LNCaP clone FGC (cell line): ENCODE measurements around the gene GMNN.
"Not testable (repeated sequence)": the region's sequence is repeated elsewhere in the genome, so short reads cannot be mapped to it uniquely, and the experiment has no call there.

Source experiments
- DNase-seq: peaks from one replicate; pipeline ENCODE4 v3.0.0-alpha.2; 2011; ENCODE audit warnings: low read depth
- H3K4me3 ChIP-seq: 2 replicates; pipeline ENCODE4 v1.5.1; 2011; ENCODE audit warnings: mild to moderate bottlenecking, low read depth, low read length, control low read depth
- CTCF ChIP-seq: IDR thresholded peaks from 2 replicates; pipeline ENCODE4 v1.5.1; 2012; ENCODE audit warnings: mild to moderate bottlenecking; ENCODE audit not compliant: control insufficient read depth, insufficient read depth; ENCODE audit errors: extremely low read depth

The GMNN gene

DNA sequence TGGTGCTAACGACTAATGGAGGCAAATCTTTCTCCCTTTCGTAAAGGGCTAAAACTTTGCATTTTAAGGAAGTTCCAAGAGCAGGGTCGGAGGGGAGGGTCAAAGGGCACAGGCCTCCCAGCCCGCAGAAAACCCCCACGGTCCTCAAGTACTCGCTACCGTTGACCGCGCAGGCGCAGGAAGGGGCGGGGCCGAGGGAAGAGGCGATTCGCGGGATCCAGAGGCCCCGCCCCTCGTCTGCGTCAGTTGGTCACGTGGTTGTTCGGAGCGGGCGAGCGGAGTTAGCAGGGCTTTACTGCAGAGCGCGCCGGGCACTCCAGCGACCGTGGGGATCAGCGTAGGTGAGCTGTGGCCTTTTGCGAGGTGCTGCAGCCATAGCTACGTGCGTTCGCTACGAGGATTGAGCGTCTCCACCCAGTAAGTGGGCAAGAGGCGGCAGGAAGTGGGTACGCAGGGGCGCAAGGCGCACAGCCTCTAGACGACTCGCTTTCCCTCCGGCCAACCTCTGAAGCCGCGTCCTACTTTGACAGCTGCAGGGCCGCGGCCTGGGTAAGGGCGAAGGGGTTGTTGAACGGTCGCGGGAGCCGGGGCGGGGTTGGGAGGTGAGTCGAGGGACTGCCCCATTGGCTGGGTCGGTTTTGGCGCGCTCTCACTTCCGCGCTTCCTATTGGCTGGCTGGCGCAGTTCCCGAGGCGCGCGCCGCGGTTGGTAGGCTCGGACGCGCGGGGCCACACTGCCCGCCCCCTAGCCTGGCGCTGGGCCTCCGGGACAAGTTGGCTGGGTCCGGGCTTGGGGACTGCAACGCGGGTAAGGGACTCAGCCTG lies at the start of gene GMNN:
Gene GMNN, plus strand, starts transcription at position 242 of the 824 bp plus-strand sequence. CDS start 2,310 bp downstream, outside the sequence.
- peak; percentile 84 for DNase-seq
- H3K4me3 ChIP-seq, result peak within 1 kb of the TSS; percentile 91
- no peak for TF ChIP-seq CTCF

DNA sequence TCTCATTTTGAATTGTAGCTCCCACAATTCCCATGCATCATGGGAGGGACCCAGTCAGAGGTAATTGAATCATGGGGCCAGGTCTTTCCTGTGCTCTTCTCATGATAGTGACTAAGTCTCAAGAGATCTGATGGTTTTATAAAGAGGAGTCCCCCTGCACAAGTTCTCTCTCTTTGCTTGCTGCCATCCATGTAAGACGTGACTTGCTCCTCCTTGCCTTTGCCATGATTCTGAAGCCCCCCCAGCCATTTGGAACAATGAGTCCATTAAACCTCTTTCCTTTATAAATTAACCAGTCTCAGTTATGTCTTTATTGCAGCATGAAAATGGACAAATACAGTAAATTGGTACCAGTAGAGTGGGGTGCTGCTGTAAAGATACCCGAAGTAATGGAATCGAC lies 44.1 kb upstream of the GMNN start:
- DNase-seq, H3K4me3 ChIP-seq: not testable (repeated sequence)

- DNase-seq, H3K4me3 ChIP-seq: not testable (repeated sequence)
Observed at GRCh38 chr6:24731456-24732134, 43.1 kb upstream of the GMNN start.

DNA sequence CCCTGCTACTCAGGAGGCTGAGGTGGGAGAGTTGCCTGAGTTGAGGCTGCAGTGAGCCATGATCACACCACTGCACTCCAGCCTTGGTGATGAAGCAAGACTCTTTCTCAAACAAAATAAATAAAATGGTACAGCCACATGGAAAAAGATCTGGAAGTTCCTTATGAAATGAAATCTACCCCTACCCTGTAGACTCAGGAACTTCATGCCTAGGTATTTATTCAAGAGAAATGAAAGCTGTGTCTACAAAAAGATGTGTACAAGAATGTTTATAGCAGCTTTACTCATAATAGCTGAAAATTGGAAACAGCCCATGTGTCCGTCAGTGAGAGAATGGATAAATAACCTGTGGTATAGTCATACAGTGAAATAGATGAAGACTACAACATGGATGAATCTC lies 40.6 kb upstream of the GMNN start:
- peak; percentile 83 for DNase-seq
- no peak for TF ChIP-seq CTCF
- no peak overlapping the region for H3K4me3 ChIP-seq

DNA sequence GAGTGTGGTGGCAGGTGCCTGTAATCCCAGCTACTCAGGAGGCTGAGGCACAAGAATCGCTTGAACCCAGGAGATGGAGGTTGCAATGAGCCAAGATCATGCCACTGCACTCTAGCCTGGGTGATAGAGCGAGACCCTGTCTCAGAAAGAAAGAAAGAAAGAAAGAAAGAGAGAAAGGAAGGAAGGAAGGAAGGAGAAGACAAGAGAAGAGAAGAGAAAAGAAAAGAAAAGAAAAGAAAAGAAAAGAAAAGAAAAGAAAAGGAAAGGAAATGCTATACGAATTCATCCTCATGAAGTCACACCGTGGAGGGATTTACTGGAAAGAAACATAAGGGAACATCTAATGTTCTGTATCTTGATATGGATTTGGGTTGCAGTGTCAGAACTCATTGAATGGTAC lies 40.0 kb upstream of the GMNN start:
- not testable (repeated sequence) for DNase-seq, H3K4me3 ChIP-seq

- DNase-seq, result peak; percentile 89
- no peak overlapping the region for H3K4me3 ChIP-seq
- TF ChIP-seq CTCF, result no peak
Observed at GRCh38 chr6:24738741-24739140, 36.0 kb upstream of the GMNN start.

- no peak for DNase-seq
- no peak for TF ChIP-seq CTCF
Observed at GRCh38 chr6:24740861-24741260, 33.9 kb upstream of the GMNN start.

DNA sequence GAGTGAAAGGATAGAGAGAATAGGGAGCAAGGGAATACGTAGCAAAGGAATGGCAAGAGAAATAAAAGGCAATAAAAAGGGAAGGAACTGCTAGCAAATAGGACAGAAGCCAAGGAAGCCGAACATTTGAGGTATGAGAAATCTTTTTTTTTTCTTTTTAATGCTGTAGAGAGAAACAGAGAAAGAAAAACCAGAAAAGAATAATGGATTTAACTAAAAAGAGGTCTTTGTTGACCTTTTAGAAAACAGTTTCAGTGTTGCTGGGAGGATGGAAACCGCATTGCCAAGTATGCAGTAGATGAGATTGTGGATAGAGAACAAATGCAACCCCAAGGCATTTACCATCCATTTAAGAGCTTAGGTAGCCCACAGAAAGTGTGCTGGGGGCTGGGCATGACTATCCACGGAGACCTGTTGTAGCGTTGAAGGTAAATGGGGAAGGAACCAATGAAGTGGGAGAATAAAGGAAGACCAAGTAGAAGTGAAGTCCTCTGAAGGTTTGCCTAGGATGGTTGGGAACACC lies 32.5 kb upstream of the GMNN start:
- H3K4me3 ChIP-seq, result no peak overlapping the region
- no peak for DNase-seq
- TF ChIP-seq CTCF, result no peak

More at GRCh38 chr6:24740861-24741260, 33.9 kb upstream of the GMNN start:
- no peak overlapping the region for H3K4me3 ChIP-seq
